ENCODE data around the gene SMYD3. TPM values are rescaled to one million over a fixed set of nuclear protein-coding genes. Genes with fewer than 3 reads are reported as not detected.

SMYD3 gene
- total RNA-seq, 1 experiment from 2014 or later = 35.1 TPM

- Mint-ChIP-seq H3K36me3 (ENCODE audit: insufficient read depth, unreplicated experiment) (no peaks in the 10 kb centered on the region), H3K27me3 (ENCODE audit: unreplicated experiment) (no peaks in the 10 kb centered on the region), H3K4me1 (ENCODE audit: low read depth, unreplicated experiment) (no peaks in the 10 kb centered on the region), H3K27ac (ENCODE audit: unreplicated experiment) (no peak overlapping the region), H3K4me3 (ENCODE audit: low read depth, unreplicated experiment) (no peak overlapping the region), H3K9me3 (ENCODE audit: low read depth, unreplicated experiment) (no peaks in the 10 kb centered on the region)
- intact Hi-C loops (cut with micrococcal nuclease; ENCODE audit: unreplicated experiment) = no loop called here
- no peak for DNase-seq
- BruUV-seq (replicated peaks) = no TSS peak
- CTCF ChIA-PET = no interaction called here
- no peak for TF ChIP-seq CTCF (IDR thresholded peaks at IDR 0.05; ENCODE audit: unreplicated experiment)
These were observed 125.6 kb downstream of the SMYD3 start for GRCh38 chr1:246381452-246381851.

GRCh38 chr1:246377625-246378153, 129.4 kb downstream of the SMYD3 start:
- Mint-ChIP-seq H3K4me3 (ENCODE audit: low read depth, unreplicated experiment) (no peak overlapping the region), H3K27ac (ENCODE audit: unreplicated experiment) (no peak overlapping the region), H3K27me3 (ENCODE audit: unreplicated experiment) (no peaks in the 10 kb centered on the region), H3K9me3 (ENCODE audit: low read depth, unreplicated experiment) (no peaks in the 10 kb centered on the region), H3K4me1 (ENCODE audit: low read depth, unreplicated experiment) (no peaks in the 10 kb centered on the region), H3K36me3 (ENCODE audit: insufficient read depth, unreplicated experiment) (no peaks in the 10 kb centered on the region)
- intact Hi-C loops (cut with micrococcal nuclease; ENCODE audit: unreplicated experiment) = no loop called here
- no peak for DNase-seq
- CTCF ChIA-PET = no interaction called here
- no TSS peak for BruUV-seq (replicated peaks)
- no peak for TF ChIP-seq CTCF (IDR thresholded peaks at IDR 0.05; ENCODE audit: unreplicated experiment)

- CTCF ChIA-PET = no interaction called here
- intact Hi-C loops (cut with micrococcal nuclease; ENCODE audit: unreplicated experiment) = no loop called here
- no peak for DNase-seq
- Mint-ChIP-seq H3K4me1 (ENCODE audit: low read depth, unreplicated experiment) (no peaks in the 10 kb centered on the region), H3K27me3 (ENCODE audit: unreplicated experiment) (no peaks in the 10 kb centered on the region), H3K27ac (ENCODE audit: unreplicated experiment) (no peak overlapping the region), H3K36me3 (ENCODE audit: insufficient read depth, unreplicated experiment) (no peaks in the 10 kb centered on the region), H3K9me3 (ENCODE audit: low read depth, unreplicated experiment) (no peaks in the 10 kb centered on the region), H3K4me3 (ENCODE audit: low read depth, unreplicated experiment) (no peak overlapping the region)
- BruUV-seq (replicated peaks) = no TSS peak
- TF ChIP-seq CTCF (IDR thresholded peaks at IDR 0.05; ENCODE audit: unreplicated experiment) = no peak
These were observed 133.1 kb downstream of the SMYD3 start for GRCh38 chr1:246373828-246374569.

GRCh38 chr1:246372559-246372958, 134.5 kb downstream of the SMYD3 start:
- intact Hi-C loops (cut with micrococcal nuclease; ENCODE audit: unreplicated experiment) = no loop called here
- DNase-seq = no peak
- H3K9me3 Mint-ChIP-seq (ENCODE audit: low read depth, unreplicated experiment) = no peaks in the 10 kb centered on the region
- no TSS peak for BruUV-seq (replicated peaks)
- no peaks in the 10 kb centered on the region for H3K4me1 Mint-ChIP-seq (ENCODE audit: low read depth, unreplicated experiment)
- no peak overlapping the region for H3K27ac Mint-ChIP-seq (ENCODE audit: unreplicated experiment)
- CTCF ChIA-PET = no interaction called here
- TF ChIP-seq CTCF (IDR thresholded peaks at IDR 0.05; ENCODE audit: unreplicated experiment) = no peak
- H3K27me3 Mint-ChIP-seq (ENCODE audit: unreplicated experiment) = no peaks in the 10 kb centered on the region
- H3K36me3 Mint-ChIP-seq (ENCODE audit: insufficient read depth, unreplicated experiment) = no peaks in the 10 kb centered on the region
- no peak overlapping the region for H3K4me3 Mint-ChIP-seq (ENCODE audit: low read depth, unreplicated experiment)
